ENCODE data around the gene MON2. TPM values are rescaled to one million over a fixed set of nuclear protein-coding genes. Genes with fewer than 3 reads are reported as not detected.
A peak's percentile ranks its signal among the peaks of the same experiment; 100 is the strongest.
"Not testable (repeated sequence)": the region's sequence is repeated elsewhere in the genome, so short reads cannot be mapped to it uniquely, and the experiment has no call there.

Gene MON2
- total and polyA plus RNA-seq, 3 experiments from 2014 or later = 15.8 to 29.7 (median 27.9) TPM

- POLR2A ChIA-PET = no interaction called here
- Mint-ChIP-seq H3K36me3 (peaks cover 0 to 15% (median 0%) of the 10 kb centered on the region in 3 donors), H3K9me3 (peaks cover 3 to 22% (median 17%) of the 10 kb centered on the region in 5 donors), H3K4me3 (no peak overlapping the region), H3K4me1 (peaks cover 19 to 23% (median 23%) of the 10 kb centered on the region in 3 donors), H3K27ac (no peak overlapping the region), H3K27me3 (peaks cover 27 to 33% of the 10 kb centered on the region in 2 donors)
- H3K27ac ChIP-seq (ENCODE audit: low read depth, low read length) = no peak overlapping the region
- CTCF ChIA-PET = interaction anchor here (0.6 to 5.3 kb wide), 17 partner anchors 9 to 366 kb away, joined by 3 to 51 read pairs (median 5); partner anchors contain the start of gene MON2
- no peaks in the 10 kb centered on the region for H3K9me3 ChIP-seq (ENCODE audit: low read length)
- no peak overlapping the region for H3K4me3 ChIP-seq (ENCODE audit: low read length)
- peaks cover 15% of the 10 kb centered on the region for H3K4me1 ChIP-seq (ENCODE audit: insufficient read depth, low read length)
- H3K36me3 ChIP-seq (ENCODE audit: insufficient read depth, low read length) = no peaks in the 10 kb centered on the region
- DNase-seq = peak; percentile 23 to 62 (median 30)
- H3K27me3 ChIP-seq (ENCODE audit: insufficient read depth, low read length, poor library complexity, severe bottlenecking) = peaks cover 18% of the 10 kb centered on the region
Observed at GRCh38 chr12:62438098-62438692, 28.4 kb upstream of the MON2 start.

GRCh38 chr12:62446754-62447452 is 19.7 kb upstream of the MON2 start:
- POLR2A ChIA-PET = no interaction called here

GRCh38 chr12:62448436-62448835 is 18.2 kb upstream of the MON2 start:
- ChIA-PET CTCF (interaction anchor here (1.4 kb wide), 1 partner anchor 10 kb away, joined by 5 read pairs; no protein-coding TSS in a partner anchor), POLR2A (no interaction called here)
- Mint-ChIP-seq H3K9me3 (peaks cover 4 to 25% (median 22%) of the 10 kb centered on the region in 5 donors), H3K27me3 (peaks cover 5 to 19% of the 10 kb centered on the region in 2 donors), H3K36me3 (peaks cover 0 to 20% (median 0%) of the 10 kb centered on the region in 3 donors), H3K4me1 (no peaks in the 10 kb centered on the region), H3K27ac (no peak overlapping the region), H3K4me3 (no peak overlapping the region)
- no peak for DNase-seq
- Histone ChIP-seq H3K4me3 (ENCODE audit: low read length) (no peak overlapping the region), H3K27ac (ENCODE audit: low read depth, low read length) (no peak overlapping the region), H3K27me3 (ENCODE audit: insufficient read depth, low read length, poor library complexity, severe bottlenecking) (no peaks in the 10 kb centered on the region), H3K9me3 (ENCODE audit: low read length) (no peaks in the 10 kb centered on the region), H3K4me1 (ENCODE audit: insufficient read depth, low read length) (no peaks in the 10 kb centered on the region), H3K36me3 (ENCODE audit: insufficient read depth, low read length) (no peaks in the 10 kb centered on the region)

More at GRCh38 chr12:62446754-62447452, 19.7 kb upstream of the MON2 start:
- DNase-seq = no peak
- Histone ChIP-seq H3K27me3 (ENCODE audit: insufficient read depth, low read length, poor library complexity, severe bottlenecking) (no peaks in the 10 kb centered on the region), H3K9me3 (ENCODE audit: low read length) (no peaks in the 10 kb centered on the region), H3K36me3 (ENCODE audit: insufficient read depth, low read length) (no peaks in the 10 kb centered on the region), H3K4me3 (ENCODE audit: low read length) (no peak overlapping the region), H3K4me1 (ENCODE audit: insufficient read depth, low read length) (no peaks in the 10 kb centered on the region), H3K27ac (ENCODE audit: low read depth, low read length) (no peak overlapping the region)
- H3K27me3 Mint-ChIP-seq = peaks cover 12 to 25% of the 10 kb centered on the region in 2 donors
- H3K9me3 Mint-ChIP-seq = peaks cover 15 to 37% (median 32%) of the 10 kb centered on the region in 5 donors
- no peaks in the 10 kb centered on the region for H3K4me1 Mint-ChIP-seq
- no peak overlapping the region for H3K4me3 Mint-ChIP-seq
- H3K36me3 Mint-ChIP-seq = peaks cover 0 to 32% (median 0%) of the 10 kb centered on the region in 3 donors
- no peak overlapping the region for H3K27ac Mint-ChIP-seq
- CTCF ChIA-PET = interaction anchor here (1.4 kb wide), 1 partner anchor 8 kb away, joined by 5 read pairs; no protein-coding TSS in a partner anchor

- H3K4me3 Mint-ChIP-seq; H3K27ac Mint-ChIP-seq; H3K4me3 ChIP-seq (ENCODE audit: low read length); H3K27ac ChIP-seq (ENCODE audit: low read depth, low read length); CTCF ChIA-PET; H3K4me1 ChIP-seq (ENCODE audit: insufficient read depth, low read length); DNase-seq; H3K9me3 ChIP-seq (ENCODE audit: low read length); H3K4me1 Mint-ChIP-seq; H3K36me3 ChIP-seq (ENCODE audit: insufficient read depth, low read length); POLR2A ChIA-PET; H3K27me3 ChIP-seq (ENCODE audit: insufficient read depth, low read length, poor library complexity, severe bottlenecking); H3K9me3 Mint-ChIP-seq; H3K36me3 Mint-ChIP-seq: not testable (repeated sequence)
- H3K27me3 Mint-ChIP-seq = peaks cover 8 to 22% of the 10 kb centered on the region in 2 donors
Observed at GRCh38 chr12:62455429-62455828, 11.2 kb upstream of the MON2 start.

GRCh38 chr12:62458626-62459025 is 8.0 kb upstream of the MON2 start:
- Histone ChIP-seq H3K4me3 (ENCODE audit: low read length) (no peak overlapping the region), H3K36me3 (ENCODE audit: insufficient read depth, low read length) (no peaks in the 10 kb centered on the region), H3K27me3 (ENCODE audit: insufficient read depth, low read length, poor library complexity, severe bottlenecking) (no peaks in the 10 kb centered on the region), H3K9me3 (ENCODE audit: low read length) (no peaks in the 10 kb centered on the region), H3K4me1 (ENCODE audit: insufficient read depth, low read length) (no peaks in the 10 kb centered on the region), H3K27ac (ENCODE audit: low read depth, low read length) (no peak overlapping the region)
- Mint-ChIP-seq H3K4me3 (no peak overlapping the region), H3K27ac (no peak overlapping the region), H3K4me1 (no peaks in the 10 kb centered on the region), H3K27me3 (peaks cover 5 to 20% of the 10 kb centered on the region in 2 donors), H3K9me3 (peaks cover 7 to 15% (median 11%) of the 10 kb centered on the region in 5 donors), H3K36me3 (peaks cover 0 to 6% (median 2%) of the 10 kb centered on the region in 3 donors)
- DNase-seq = no peak
- CTCF ChIA-PET = no interaction called here
- POLR2A ChIA-PET = no interaction called here

GRCh38 chr12:62459976-62460375 is 6.7 kb upstream of the MON2 start:
- Mint-ChIP-seq H3K27ac (no peak overlapping the region), H3K36me3 (peaks cover 0 to 9% (median 2%) of the 10 kb centered on the region in 3 donors), H3K4me1 (no peaks in the 10 kb centered on the region), H3K9me3 (peaks cover 9 to 18% (median 16%) of the 10 kb centered on the region in 5 donors), H3K27me3 (peaks cover 5 to 20% of the 10 kb centered on the region in 2 donors), H3K4me3 (no peak overlapping the region)
- Histone ChIP-seq H3K27me3 (ENCODE audit: insufficient read depth, low read length, poor library complexity, severe bottlenecking) (no peaks in the 10 kb centered on the region), H3K9me3 (ENCODE audit: low read length) (no peaks in the 10 kb centered on the region), H3K27ac (ENCODE audit: low read depth, low read length) (no peak overlapping the region), H3K4me3 (ENCODE audit: low read length) (no peak overlapping the region), H3K36me3 (ENCODE audit: insufficient read depth, low read length) (no peaks in the 10 kb centered on the region), H3K4me1 (ENCODE audit: insufficient read depth, low read length) (no peaks in the 10 kb centered on the region)
- ChIA-PET POLR2A (no interaction called here), CTCF (interaction anchor here (2.1 kb wide), 1 partner anchor 22 kb away, joined by 6 read pairs; no protein-coding TSS in a partner anchor)
- DNase-seq = no peak

- DNase-seq; H3K4me3 Mint-ChIP-seq; H3K9me3 ChIP-seq (ENCODE audit: low read length); H3K27ac ChIP-seq (ENCODE audit: low read depth, low read length); H3K27ac Mint-ChIP-seq; H3K27me3 ChIP-seq (ENCODE audit: insufficient read depth, low read length, poor library complexity, severe bottlenecking); H3K36me3 Mint-ChIP-seq; POLR2A ChIA-PET; H3K36me3 ChIP-seq (ENCODE audit: insufficient read depth, low read length); H3K4me1 ChIP-seq (ENCODE audit: insufficient read depth, low read length); H3K4me3 ChIP-seq (ENCODE audit: low read length): not testable (repeated sequence)
- peaks cover 7 to 11% (median 8%) of the 10 kb centered on the region in 3 donors for H3K4me1 Mint-ChIP-seq
- H3K27me3 Mint-ChIP-seq = peaks cover 2 to 11% of the 10 kb centered on the region in 2 donors
- CTCF ChIA-PET = interaction anchor here (2.1 kb wide), 1 partner anchor 23 kb away, joined by 6 read pairs; no protein-coding TSS in a partner anchor
- peaks cover 6 to 18% (median 16%) of the 10 kb centered on the region in 5 donors for H3K9me3 Mint-ChIP-seq
Observed at GRCh38 chr12:62461171-62461837, 5.3 kb upstream of the MON2 start.

- DNase-seq; H3K4me3 ChIP-seq (ENCODE audit: low read length); H3K9me3 ChIP-seq (ENCODE audit: low read length); H3K27me3 ChIP-seq (ENCODE audit: insufficient read depth, low read length, poor library complexity, severe bottlenecking); POLR2A ChIA-PET; H3K36me3 ChIP-seq (ENCODE audit: insufficient read depth, low read length); CTCF ChIA-PET; H3K27ac ChIP-seq (ENCODE audit: low read depth, low read length): not testable (repeated sequence)
- Mint-ChIP-seq H3K36me3 (peaks cover 2 to 16% (median 5%) of the 10 kb centered on the region in 3 donors), H3K9me3 (peaks cover 6 to 18% (median 16%) of the 10 kb centered on the region in 5 donors), H3K27me3 (peaks cover 1 to 11% of the 10 kb centered on the region in 2 donors), H3K4me1 (peaks cover 15 to 24% (median 19%) of the 10 kb centered on the region in 3 donors), H3K4me3 (peak overlapping the region in 1 of 7 donors; percentile 57), H3K27ac (peak overlapping the region in 1 of 8 donors; percentile 5)
- H3K4me1 ChIP-seq (ENCODE audit: insufficient read depth, low read length) = peaks cover 15% of the 10 kb centered on the region
Observed at GRCh38 chr12:62463252-62463651, 3.4 kb upstream of the MON2 start.
